ENCODE measurements around the gene GOLGA2. TPM values are rescaled to one million over a fixed set of nuclear protein-coding genes. Genes with fewer than 3 reads are reported as not detected.

Gene GOLGA2
- total RNA-seq, 2 experiments from 2014 or later, result 57.9 to 58.8 TPM

DNA sequence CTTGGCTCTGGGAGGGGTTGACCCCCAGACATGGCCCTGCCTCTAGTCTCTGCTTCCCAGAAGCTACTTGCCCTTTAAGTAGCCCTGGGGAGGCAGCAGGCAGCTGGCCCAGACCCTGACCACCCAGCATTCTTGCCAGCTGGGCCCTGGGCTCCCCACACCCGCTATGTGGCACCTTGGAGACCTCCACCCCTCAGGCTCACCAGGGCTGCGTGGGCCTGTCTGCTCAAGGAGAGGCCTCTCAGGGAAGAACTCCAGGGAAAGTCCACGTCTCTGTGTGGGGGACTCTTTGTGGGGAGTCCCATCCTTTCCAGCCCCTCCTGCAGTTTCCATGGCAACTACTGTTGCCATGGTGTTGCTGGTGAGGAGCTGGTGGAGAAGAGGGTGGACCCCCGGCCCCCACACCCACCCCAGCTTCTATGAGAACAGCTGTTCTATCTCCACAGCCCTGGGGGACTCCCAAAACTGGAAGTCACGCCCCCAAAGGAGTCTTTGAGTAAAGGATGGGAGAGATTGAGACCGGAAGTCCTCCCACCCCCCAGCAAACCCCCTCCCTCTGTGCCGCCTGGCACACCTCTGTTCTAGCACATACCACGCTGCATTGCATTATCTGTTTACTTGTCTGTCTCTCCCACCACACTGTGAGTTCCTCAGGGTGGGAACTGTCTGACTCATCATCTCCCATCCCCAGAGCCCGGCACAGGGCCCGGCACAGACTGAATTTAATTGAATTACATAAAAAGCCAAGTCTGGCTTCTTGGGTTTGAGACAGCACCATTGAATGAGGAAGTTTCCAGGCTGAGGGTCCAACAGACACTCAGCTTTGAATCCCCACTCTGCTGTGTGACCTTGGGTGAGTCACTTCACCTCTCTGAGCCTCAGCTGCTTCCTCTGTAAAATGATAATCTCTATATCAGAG, 60.1 kb downstream of the GOLGA2 start:
- ChIA-PET POLR2A (no interaction called here), CTCF (no interaction called here)
- Mint-ChIP-seq H3K9me3 (ENCODE audit: insufficient read depth) (no peaks in the 10 kb centered on the region), H3K4me1 (ENCODE audit: low read depth) (peaks cover 14% of the 10 kb centered on the region), H3K4me3 (no peak overlapping the region), H3K27ac (no peak overlapping the region), H3K36me3 (ENCODE audit: low read depth) (no peaks in the 10 kb centered on the region), H3K27me3 (ENCODE audit: low read depth) (peaks cover 13% of the 10 kb centered on the region)
- ATAC-seq (no peak), DNase-seq (no peak)

DNA sequence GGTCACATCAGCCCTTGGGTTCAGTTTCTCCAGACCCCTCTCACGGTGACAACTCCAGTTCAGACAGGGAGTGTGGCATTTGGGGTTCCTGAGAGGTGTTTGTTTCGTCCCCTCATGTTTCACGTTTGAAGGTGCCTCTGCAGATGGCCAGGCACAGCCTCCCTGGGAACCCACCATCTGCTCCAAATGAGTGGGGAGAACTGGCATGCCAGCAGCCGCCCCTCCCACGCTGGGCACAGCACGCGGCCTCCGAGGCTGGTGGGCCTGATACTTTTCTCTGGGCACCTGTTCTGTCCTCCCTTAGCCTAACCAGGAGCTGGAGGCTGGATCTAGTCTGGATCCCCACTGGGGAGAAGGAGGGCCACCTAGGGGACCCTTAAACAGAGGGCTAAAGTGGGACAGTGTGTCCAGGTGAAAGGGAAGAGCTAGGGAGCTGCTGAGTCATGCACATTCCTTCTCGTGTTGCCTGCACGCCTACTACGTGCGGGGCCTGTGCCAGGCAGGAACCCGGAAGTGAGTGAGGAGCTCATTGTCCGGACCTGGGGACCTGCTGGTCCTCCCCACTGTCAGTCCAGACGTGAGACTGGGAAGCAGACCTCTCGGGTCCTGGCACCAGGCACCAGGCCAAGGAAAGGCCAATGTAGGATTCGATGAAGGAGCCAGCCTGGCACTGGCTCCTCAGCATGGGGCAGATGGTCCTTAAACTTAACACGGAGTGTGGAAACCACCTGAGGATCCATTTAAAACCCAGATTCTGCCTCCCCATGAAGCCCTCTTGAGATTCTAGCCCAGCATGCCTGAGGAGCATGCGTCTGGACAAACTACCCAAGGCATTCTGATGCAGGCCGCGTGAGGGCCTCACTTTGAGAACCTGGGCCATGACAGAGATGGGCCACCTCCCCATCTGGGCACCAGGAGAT, 61.0 kb downstream of the GOLGA2 start:
- H3K27ac Mint-ChIP-seq, result no peak overlapping the region
- CTCF ChIA-PET, result no interaction called here

GRCh38 chr9:128213746-128214497, 61.9 kb downstream of the GOLGA2 start:
- no peak overlapping the region for H3K27ac Mint-ChIP-seq
- no peaks in the 10 kb centered on the region for H3K36me3 Mint-ChIP-seq (ENCODE audit: low read depth)
- peaks cover 13% of the 10 kb centered on the region for H3K27me3 Mint-ChIP-seq (ENCODE audit: low read depth)
- CTCF ChIA-PET, result no interaction called here
- no peak overlapping the region for H3K4me3 Mint-ChIP-seq
- ATAC-seq, result no peak
- DNase-seq, result no peak
- H3K9me3 Mint-ChIP-seq (ENCODE audit: insufficient read depth), result no peaks in the 10 kb centered on the region
- H3K4me1 Mint-ChIP-seq (ENCODE audit: low read depth), result peaks cover 12% of the 10 kb centered on the region
- POLR2A ChIA-PET, result no interaction called here

More for the DNA sequence above, 61.0 kb downstream of the GOLGA2 start:
- Mint-ChIP-seq H3K4me1 (ENCODE audit: low read depth) (peaks cover 14% of the 10 kb centered on the region), H3K4me3 (no peak overlapping the region), H3K27me3 (ENCODE audit: low read depth) (peaks cover 13% of the 10 kb centered on the region), H3K36me3 (ENCODE audit: low read depth) (no peaks in the 10 kb centered on the region), H3K9me3 (ENCODE audit: insufficient read depth) (no peaks in the 10 kb centered on the region)
- no peak for DNase-seq
- POLR2A ChIA-PET, result no interaction called here
- ATAC-seq, result no peak

DNA sequence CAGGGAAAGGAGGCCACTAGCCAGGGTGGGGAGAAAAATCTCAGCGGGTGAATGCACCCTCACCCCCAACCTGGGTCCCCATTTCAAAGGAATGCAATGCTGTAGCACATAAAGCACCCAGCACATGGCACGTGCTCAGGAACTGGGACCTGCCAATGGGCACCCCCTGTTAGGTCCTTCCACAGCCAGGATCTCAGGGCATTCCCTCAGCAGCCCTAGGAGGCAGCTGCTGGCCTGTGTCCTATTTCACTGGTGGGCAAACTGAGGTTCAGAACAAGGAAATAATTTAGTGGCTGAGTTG, 63.9 kb downstream of the GOLGA2 start:
- Mint-ChIP-seq H3K36me3 (ENCODE audit: low read depth) (no peaks in the 10 kb centered on the region), H3K9me3 (ENCODE audit: insufficient read depth) (no peaks in the 10 kb centered on the region), H3K4me3 (no peak overlapping the region), H3K27me3 (ENCODE audit: low read depth) (peaks cover 13% of the 10 kb centered on the region), H3K4me1 (ENCODE audit: low read depth) (no peaks in the 10 kb centered on the region), H3K27ac (no peak overlapping the region)
- ATAC-seq, result no peak
- POLR2A ChIA-PET, result no interaction called here
- CTCF ChIA-PET, result interaction anchor here (1.4 kb wide), 1 partner anchor 208 kb away, joined by 3 read pairs; the partner anchor contains the start of gene CERCAM
- DNase-seq, result no peak

GRCh38 chr9:128211186-128211980, 64.4 kb downstream of the GOLGA2 start:
- Mint-ChIP-seq H3K36me3 (ENCODE audit: low read depth) (no peaks in the 10 kb centered on the region), H3K9me3 (ENCODE audit: insufficient read depth) (no peaks in the 10 kb centered on the region), H3K4me1 (ENCODE audit: low read depth) (no peaks in the 10 kb centered on the region), H3K4me3 (no peak overlapping the region), H3K27me3 (ENCODE audit: low read depth) (peaks cover 19% of the 10 kb centered on the region), H3K27ac (no peak overlapping the region)
- ChIA-PET CTCF (interaction anchor here (1.4 kb wide), 1 partner anchor 209 kb away, joined by 3 read pairs; the partner anchor contains the start of gene CERCAM), POLR2A (no interaction called here)
- DNase-seq, result no peak
- no peak for ATAC-seq

GRCh38 chr9:128208946-128209669, 66.7 kb downstream of the GOLGA2 start:
- ChIA-PET CTCF (no interaction called here), POLR2A (no interaction called here)
- no peak for DNase-seq
- Mint-ChIP-seq H3K36me3 (ENCODE audit: low read depth) (no peaks in the 10 kb centered on the region), H3K27me3 (ENCODE audit: low read depth) (peaks cover 37% of the 10 kb centered on the region), H3K4me1 (ENCODE audit: low read depth) (peaks cover 7% of the 10 kb centered on the region), H3K27ac (no peak overlapping the region), H3K4me3 (no peak overlapping the region), H3K9me3 (ENCODE audit: insufficient read depth) (no peaks in the 10 kb centered on the region)
- no peak for ATAC-seq

DNA sequence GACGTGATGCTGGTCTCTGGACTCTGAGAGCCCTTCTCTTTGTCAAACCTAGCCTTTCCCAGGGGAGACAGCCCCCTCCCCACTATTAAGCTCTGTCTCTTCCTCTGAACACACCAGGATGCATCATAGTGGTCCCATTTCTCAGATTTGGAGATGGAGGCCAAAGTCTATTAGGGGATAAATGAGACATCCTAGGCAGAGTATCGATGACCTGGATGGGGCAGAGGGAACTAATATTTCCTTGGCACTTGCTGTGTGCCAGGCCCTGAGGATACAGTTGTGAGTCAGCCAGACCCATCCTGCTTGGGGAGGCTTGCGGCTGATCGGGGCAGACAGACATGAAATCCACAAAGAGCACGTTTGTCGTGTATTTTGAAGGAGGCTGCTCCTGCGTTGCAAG, 67.4 kb downstream of the GOLGA2 start:
- ATAC-seq (no peak), DNase-seq (no peak)
- Mint-ChIP-seq H3K4me1 (ENCODE audit: low read depth) (peaks cover 7% of the 10 kb centered on the region), H3K27ac (no peak overlapping the region), H3K9me3 (ENCODE audit: insufficient read depth) (no peaks in the 10 kb centered on the region), H3K27me3 (ENCODE audit: low read depth) (peaks cover 38% of the 10 kb centered on the region), H3K4me3 (no peak overlapping the region), H3K36me3 (ENCODE audit: low read depth) (no peaks in the 10 kb centered on the region)
- CTCF ChIA-PET, result interaction anchor here (1.5 kb wide), 1 partner anchor 18 kb away, joined by 3 read pairs; no protein-coding TSS in a partner anchor
- POLR2A ChIA-PET, result no interaction called here

GRCh38 chr9:128206916-128207910, 68.6 kb downstream of the GOLGA2 start:
- ChIA-PET POLR2A (interaction anchor here (0.6 kb wide), 1 partner anchor 73 kb away, joined by 4 read pairs; no protein-coding TSS in a partner anchor), CTCF (interaction anchor here (1.0 to 1.6 kb wide), 3 partner anchors 17 to 155 kb away, joined by 3 to 4 read pairs (median 4); no protein-coding TSS in a partner anchor)
- no peaks in the 10 kb centered on the region for H3K36me3 Mint-ChIP-seq (ENCODE audit: low read depth)
- ATAC-seq (no peak), DNase-seq (no peak)
- no peak overlapping the region for H3K27ac Mint-ChIP-seq
- no peaks in the 10 kb centered on the region for H3K9me3 Mint-ChIP-seq (ENCODE audit: insufficient read depth)
- peaks cover 14% of the 10 kb centered on the region for H3K4me1 Mint-ChIP-seq (ENCODE audit: low read depth)
- peaks cover 35% of the 10 kb centered on the region for H3K27me3 Mint-ChIP-seq (ENCODE audit: low read depth)
- no peak overlapping the region for H3K4me3 Mint-ChIP-seq

GRCh38 chr9:128206484-128206883, 69.3 kb downstream of the GOLGA2 start:
- POLR2A ChIA-PET, result interaction anchor here (0.6 kb wide), 1 partner anchor 74 kb away, joined by 4 read pairs; no protein-coding TSS in a partner anchor
- Mint-ChIP-seq H3K27me3 (ENCODE audit: low read depth) (peaks cover 29% of the 10 kb centered on the region), H3K4me3 (no peak overlapping the region)

More at GRCh38 chr9:128206484-128206883, 69.3 kb downstream of the GOLGA2 start:
- no peaks in the 10 kb centered on the region for H3K36me3 Mint-ChIP-seq (ENCODE audit: low read depth)
- no peak overlapping the region for H3K27ac Mint-ChIP-seq
- ATAC-seq (no peak), DNase-seq (no peak)
- CTCF ChIA-PET, result interaction anchor here (1.0 to 1.6 kb wide), 2 partner anchors 135 to 156 kb away, joined by 4 read pairs; no protein-coding TSS in a partner anchor
- H3K9me3 Mint-ChIP-seq (ENCODE audit: insufficient read depth), result no peaks in the 10 kb centered on the region
- H3K4me1 Mint-ChIP-seq (ENCODE audit: low read depth), result peaks cover 14% of the 10 kb centered on the region

All from activated CD8-positive, alpha-beta T cell treated with anti-CD3 and anti-CD28 coated beads, Interleukin-2, amount 10 ng/mL, durations not matched to agents 7 days and 5 days (primary cell).